PC-3 (cell line): ENCODE results near the gene C10orf62. TPM values are rescaled to one million over a fixed set of nuclear protein-coding genes. Genes with fewer than 3 reads are reported as not detected.

Experiments used
- ATAC-seq: fragments of 200-7000 bp; cut with Tn5 transposase; 2 replicates; pipeline ENCODE4 v1.9.1; 2020; ENCODE audit warnings: mild to moderate bottlenecking, moderate library complexity
- BruUV-seq: library from RNA; stranded (reverse); fragments of 400-500 nt; replicated peaks from 2 replicates; lab custom pipeline; 2021; lab: Mats Ljungman, UMichigan
- CTCF ChIA-PET: fragments of 300-600 bp; sonication (Branson Sonifier 250); formaldehyde crosslinking; loops from one replicate; lab custom pipeline; 2022; ENCODE audit warnings: antibody characterized with exemption; lab: Charles Lee
- POLR2A ChIA-PET: fragments of 300-600 bp; sonication (Branson Sonifier 250); formaldehyde crosslinking; loops from one replicate; lab custom pipeline; 2022; ENCODE audit warnings: antibody characterized with exemption; ENCODE audit not compliant: unreplicated experiment; lab: Charles Lee
- DNase-seq: peaks from one replicate; pipeline ENCODE4 v3.0.0-alpha.2; 2015
- H2AFZ ChIP-seq: fragments of 300-600 bp; sonication (generic); 2 replicates; pipeline ENCODE4 v1.6.0; 2016; ENCODE audit warnings: antibody characterized with exemption, low read length
- H3F3A ChIP-seq: fragments of 300-600 bp; sonication (generic); one replicate; pipeline ENCODE4 v1.6.0; 2017; ENCODE audit warnings: antibody characterized with exemption, low read length, control low read depth, mild to moderate bottlenecking; ENCODE audit not compliant: unreplicated experiment
- H3K27ac ChIP-seq: fragments of 300-600 bp; sonication (generic); 2 replicates; pipeline ENCODE4 v1.5.1; 2016; ENCODE audit warnings: mild to moderate bottlenecking, low read length
- H3K27me3 ChIP-seq: fragments of 300-600 bp; sonication (generic); 2 replicates; pipeline ENCODE4 v1.6.1; 2016; ENCODE audit warnings: low read length, mixed read lengths
- H3K36me3 ChIP-seq: fragments of 300-600 bp; sonication (generic); 2 replicates; pipeline ENCODE4 v1.6.1; 2016; ENCODE audit warnings: low read depth, mixed run types, low read length, mixed read lengths
- H3K4me1 ChIP-seq: fragments of 300-600 bp; sonication (generic); 2 replicates; pipeline ENCODE4 v1.5.1; 2016; ENCODE audit warnings: low read length; ENCODE audit not compliant: insufficient read depth
- H3K4me2 ChIP-seq: fragments of 300-600 bp; sonication (generic); 2 replicates; pipeline ENCODE4 v1.6.0; 2016; ENCODE audit warnings: low read length
- H3K4me3 ChIP-seq: fragments of 300-600 bp; sonication (generic); 2 replicates; pipeline ENCODE4 v1.5.1; 2016; ENCODE audit warnings: mild to moderate bottlenecking, low read length, mixed read lengths
- H3K79me2 ChIP-seq: fragments of 300-600 bp; sonication (generic); 2 replicates; pipeline ENCODE4 v1.6.1; 2017; ENCODE audit warnings: low read length, mixed read lengths
- H3K9ac ChIP-seq: fragments of 300-600 bp; sonication (generic); 2 replicates; pipeline ENCODE4 v1.6.0; 2016; ENCODE audit warnings: mild to moderate bottlenecking, low read length
- H3K9me2 ChIP-seq: fragments of 300-600 bp; sonication (generic); replicated peaks from 2 replicates; pipeline ENCODE4 v1.6.1; 2016; ENCODE audit warnings: mixed run types, low read length, mixed read lengths
- H3K9me3 ChIP-seq: fragments of 300-600 bp; sonication (generic); 2 replicates; pipeline ENCODE4 v1.6.1; 2016; ENCODE audit warnings: low read length, mixed read lengths
- H4K20me1 ChIP-seq: fragments of 300-600 bp; sonication (generic); 2 replicates; pipeline ENCODE4 v1.6.1; 2016; ENCODE audit warnings: low read length, mixed read lengths
- CTCF ChIP-seq: fragments of 300-600 bp; sonication (generic); conservative IDR thresholded peaks from 2 replicates; pipeline ENCODE4 v1.5.1; 2017; ENCODE audit warnings: antibody characterized with exemption, low read depth, mild to moderate bottlenecking, low read length
- EZH2 ChIP-seq: fragments of 300-600 bp; sonication (generic); IDR thresholded peaks from one replicate; pipeline ENCODE4 v1.6.1; 2017; ENCODE audit warnings: antibody characterized with exemption, mild to moderate bottlenecking, low read length; ENCODE audit not compliant: unreplicated experiment
- EZH2phosphoT487 ChIP-seq: fragments of 300-600 bp; sonication (generic); IDR thresholded peaks from 2 replicates; pipeline ENCODE4 v1.6.1; 2018; ENCODE audit warnings: mild to moderate bottlenecking, antibody characterized with exemption, low read length, borderline replicate concordance
- intact Hi-C: fragments of 100-400 bp; cut with micrococcal nuclease; formaldehyde crosslinking; loops from 2 replicates; pipeline ENCODE4 v1.9.0; 2023
- total RNA-seq: library from RNA; depleted of rRNA; stranded (reverse); fragments of >200 nt; gene quantifications from 2 replicates; pipeline ENCODE4 v1.2.3, GENCODE V29; 2014

The C10orf62 gene
- total RNA-seq, 1 experiment from 2014 or later, result not detected

DNA sequence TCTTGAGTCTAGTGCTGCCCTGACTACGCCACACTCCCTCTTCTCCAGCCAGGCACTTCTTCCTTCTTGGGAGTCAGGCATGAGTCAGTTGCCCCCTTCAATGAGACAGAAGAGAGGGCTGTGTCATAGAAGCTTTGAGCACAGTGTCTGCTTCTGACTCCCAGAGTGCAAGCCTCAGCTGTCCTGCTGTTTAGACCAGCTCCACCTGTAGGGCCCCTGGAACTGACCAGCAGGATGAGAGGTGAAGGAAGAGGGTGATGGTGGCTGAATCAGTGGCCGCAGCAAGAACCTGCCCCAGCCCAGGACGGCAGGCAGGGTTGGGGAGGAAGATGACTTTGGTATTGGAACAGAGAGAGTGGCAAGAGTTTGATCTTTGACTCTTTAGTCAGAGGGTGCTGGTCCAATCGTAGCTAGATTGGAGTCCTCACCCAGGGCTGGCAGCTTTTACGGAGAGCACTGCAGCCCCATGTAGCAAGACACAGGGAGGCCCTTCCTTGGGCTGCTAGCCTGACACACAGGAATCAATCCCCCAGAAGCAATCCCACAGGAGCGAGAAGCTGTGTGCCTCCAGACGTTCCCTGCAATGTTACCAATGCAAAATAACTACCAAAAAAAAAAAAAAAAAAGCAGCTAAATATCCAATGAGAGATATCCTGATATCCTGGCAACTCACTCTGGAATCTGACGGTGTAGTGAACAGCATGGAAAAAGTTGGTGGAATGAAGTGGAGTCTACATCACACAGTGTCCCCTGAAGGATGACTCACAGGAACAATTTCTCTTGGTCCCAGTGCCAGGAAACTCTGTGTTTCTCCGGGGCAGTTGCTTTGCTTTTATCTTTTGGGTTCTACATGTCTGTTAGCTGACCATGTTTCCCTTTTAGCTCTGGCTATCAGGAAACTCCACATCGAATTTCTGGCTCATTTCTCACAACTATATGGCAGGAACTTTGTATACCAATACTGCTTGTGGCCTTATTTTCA lies 6.9 kb downstream of the C10orf62 start:
- POLR2A ChIA-PET, result interaction anchor here (0.7 kb wide), 1 partner anchor 90 kb away, joined by 36 read pairs; the partner anchor contains the start of gene AVPI1
- Histone ChIP-seq H3K9me2 (no peaks in the 10 kb centered on the region), H3K27ac (peak overlapping the region; percentile 67), H3K79me2 (no peaks in the 10 kb centered on the region), H2AFZ (peak overlapping the region; percentile 21), H3K9ac (no peak overlapping the region), H4K20me1 (no peaks in the 10 kb centered on the region), H3K27me3 (no peaks in the 10 kb centered on the region), H3K4me1 (peaks cover 26% of the 10 kb centered on the region), H3K9me3 (no peaks in the 10 kb centered on the region), H3K4me2 (peak overlapping the region; percentile 65), H3K4me3 (no peak overlapping the region), H3F3A (peaks cover 5% of the 10 kb centered on the region), H3K36me3 (no peaks in the 10 kb centered on the region)
- no TSS peak for BruUV-seq
- TF ChIP-seq EZH2phosphoT487, result no peak
- TF ChIP-seq CTCF, result no peak
- no peak for TF ChIP-seq EZH2
- CTCF ChIA-PET, result no interaction called here
- intact Hi-C loops, result no loop called here
- DNase-seq (peak; percentile 69), ATAC-seq (peak; percentile 84)

- Histone ChIP-seq H3K4me3 (no peak overlapping the region), H3F3A (peaks cover 5% of the 10 kb centered on the region), H3K9ac (no peak overlapping the region), H3K36me3 (no peaks in the 10 kb centered on the region), H4K20me1 (no peaks in the 10 kb centered on the region), H3K27me3 (no peaks in the 10 kb centered on the region), H3K9me3 (no peaks in the 10 kb centered on the region), H3K9me2 (no peaks in the 10 kb centered on the region), H3K79me2 (no peaks in the 10 kb centered on the region), H2AFZ (no peak overlapping the region), H3K4me1 (peaks cover 26% of the 10 kb centered on the region), H3K27ac (no peak overlapping the region), H3K4me2 (no peak overlapping the region)
- ChIA-PET POLR2A (interaction anchor here (0.6 kb wide), 1 partner anchor 9 kb away, joined by 4 read pairs; no protein-coding TSS in a partner anchor), CTCF (no interaction called here)
- no peak for DNase-seq
- ATAC-seq, result no peak
- TF ChIP-seq EZH2, result no peak
- no peak for TF ChIP-seq EZH2phosphoT487
- no peak for TF ChIP-seq CTCF
- intact Hi-C loops, result no loop called here
- no TSS peak for BruUV-seq
Observed at GRCh38 chr10:97597778-97598177, 8.3 kb downstream of the C10orf62 start.
